EL (cell line): ENCODE measurements around the gene CAMK2A.
"Not testable (repeated sequence)": the region's sequence is repeated elsewhere in the genome, so short reads cannot be mapped to it uniquely, and the experiment has no call there.

Experiments
- DNase-seq: peaks from one replicate; pipeline ENCODE4 v3.0.0-alpha.2; 2016

CAMK2A gene

GRCh38 chr5:150234576-150235499 is 54.7 kb downstream of the CAMK2A start:
- DNase-seq = no peak

DNA sequence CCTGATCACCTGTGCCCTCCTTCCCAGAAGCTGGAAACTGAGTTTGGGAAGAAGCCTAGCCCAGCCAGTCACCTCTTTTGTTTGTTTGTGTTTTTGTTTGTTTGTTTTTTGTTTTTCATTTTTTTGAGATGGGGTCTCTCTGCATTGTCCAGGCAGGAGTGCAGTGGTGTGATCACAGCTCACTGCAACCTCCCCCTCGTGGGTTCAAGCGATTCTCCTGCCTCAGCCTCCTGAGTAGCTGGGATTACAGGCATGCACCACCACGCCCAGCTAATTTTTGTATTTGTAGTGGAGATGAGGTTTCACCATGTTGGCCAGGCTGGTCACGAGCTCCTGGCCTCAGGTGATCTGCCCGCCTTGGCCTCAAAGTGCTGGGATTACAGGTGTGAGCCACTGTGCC is 55.9 kb downstream of the CAMK2A start:
- DNase-seq = not testable (repeated sequence)

- no peak for DNase-seq
Measured at GRCh38 chr5:150230842-150231241, 58.7 kb downstream of the CAMK2A start.

DNA sequence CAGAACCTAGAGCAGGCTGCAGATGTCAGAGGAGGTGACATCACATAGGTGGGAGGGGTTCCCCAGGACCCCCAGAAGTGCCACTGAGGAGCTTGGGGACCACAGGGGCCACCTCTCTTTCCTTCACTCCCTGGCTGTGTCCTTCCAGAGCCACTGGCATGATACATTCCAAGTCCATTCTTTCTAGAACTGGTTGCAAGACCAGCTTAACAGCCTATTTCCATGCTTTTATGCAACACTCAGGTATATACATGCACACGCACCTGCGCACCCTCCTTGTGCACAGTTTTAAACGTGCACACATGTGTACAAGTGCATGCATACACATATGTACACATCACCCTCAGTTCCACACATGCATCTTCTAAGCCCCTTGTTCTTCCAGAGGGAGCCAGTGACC is 60.0 kb downstream of the CAMK2A start:
- no peak for DNase-seq

GRCh38 chr5:150227606-150228273 is 61.8 kb downstream of the CAMK2A start:
- peak; percentile 82 for DNase-seq

- no peak for DNase-seq
Measured at GRCh38 chr5:150227036-150227435, 62.5 kb downstream of the CAMK2A start.

GRCh38 chr5:150224483-150225027 is 65.0 kb downstream of the CAMK2A start:
- peak; percentile 37 for DNase-seq

DNA sequence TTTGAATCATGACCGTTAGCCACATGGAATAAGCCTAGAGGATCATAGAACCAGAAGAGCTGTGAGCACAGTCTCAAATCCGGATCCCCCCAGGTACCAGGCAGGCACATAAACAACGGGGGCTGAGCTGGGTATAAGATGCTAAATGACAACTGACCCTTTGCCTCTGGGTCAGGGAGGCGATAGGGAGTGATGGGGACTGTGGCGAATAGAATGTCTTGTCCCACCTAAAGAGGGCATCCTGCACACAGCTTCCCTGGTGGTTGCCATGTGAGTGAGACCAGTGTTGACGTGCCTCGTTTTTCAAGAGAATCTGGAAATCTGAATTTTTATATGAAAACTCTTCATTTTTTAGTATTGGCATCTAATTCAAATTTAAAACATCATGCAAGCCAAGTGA is 66.1 kb downstream of the CAMK2A start:
- no peak for DNase-seq

DNA sequence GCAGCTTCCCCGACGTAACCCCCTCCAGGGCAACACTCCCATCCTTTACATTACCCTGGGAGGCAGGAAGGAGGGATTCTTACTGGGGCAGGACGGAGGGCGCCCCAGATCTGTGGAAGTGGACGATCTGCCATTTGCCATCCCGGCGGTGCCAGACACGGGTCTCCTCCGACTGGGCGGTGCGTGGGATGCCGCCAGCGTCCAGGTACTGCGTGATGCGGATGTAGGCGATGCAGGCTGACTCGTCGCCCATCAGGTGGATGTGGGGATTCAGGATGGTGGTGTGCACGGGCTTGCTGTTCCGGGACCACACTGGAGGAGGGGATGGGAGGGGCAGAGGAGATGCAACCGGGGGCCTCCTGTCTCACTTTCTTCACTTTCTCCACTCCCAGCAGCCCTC is 66.7 kb downstream of the CAMK2A start:
- DNase-seq = no peak

DNA sequence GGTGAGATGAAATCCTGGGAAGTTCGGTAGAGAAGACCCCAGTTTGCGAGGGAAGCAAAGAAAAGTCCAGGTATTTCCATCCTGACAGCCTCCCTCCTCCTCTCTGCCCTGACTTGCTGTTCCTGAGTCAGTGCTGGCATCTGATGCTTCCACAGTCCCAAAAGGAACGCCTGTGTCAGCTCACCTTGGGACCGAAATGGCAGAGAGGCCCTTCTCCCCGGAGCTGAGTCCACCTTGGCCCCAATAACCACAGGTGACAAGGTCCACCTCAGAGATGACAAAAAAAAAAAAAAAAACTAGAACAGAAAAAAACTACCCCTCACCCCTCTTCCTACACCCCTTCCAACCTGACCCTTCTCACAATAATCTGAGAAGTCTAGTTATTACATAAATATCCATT is 68.1 kb downstream of the CAMK2A start:
- no peak for DNase-seq

DNA sequence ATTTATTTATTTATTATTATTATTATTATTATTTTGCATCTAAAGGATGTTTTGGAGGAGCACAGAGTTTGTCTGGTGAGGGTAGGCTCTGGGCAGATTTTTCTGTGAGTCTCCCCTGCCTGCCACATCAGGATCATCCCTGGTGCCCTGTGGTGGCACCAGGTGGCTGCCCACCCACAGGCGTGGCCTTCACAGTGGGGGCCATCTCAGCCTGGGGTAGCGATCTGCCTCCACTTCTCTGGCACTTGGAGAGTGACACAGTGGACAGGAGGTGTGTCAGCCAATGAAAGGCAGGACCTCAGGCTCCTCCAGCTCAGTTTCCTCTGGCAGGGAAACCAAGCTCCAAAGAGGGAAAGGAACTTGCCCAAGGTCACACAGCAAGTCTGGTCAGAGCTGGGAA is 69.7 kb downstream of the CAMK2A start:
- no peak for DNase-seq

DNA sequence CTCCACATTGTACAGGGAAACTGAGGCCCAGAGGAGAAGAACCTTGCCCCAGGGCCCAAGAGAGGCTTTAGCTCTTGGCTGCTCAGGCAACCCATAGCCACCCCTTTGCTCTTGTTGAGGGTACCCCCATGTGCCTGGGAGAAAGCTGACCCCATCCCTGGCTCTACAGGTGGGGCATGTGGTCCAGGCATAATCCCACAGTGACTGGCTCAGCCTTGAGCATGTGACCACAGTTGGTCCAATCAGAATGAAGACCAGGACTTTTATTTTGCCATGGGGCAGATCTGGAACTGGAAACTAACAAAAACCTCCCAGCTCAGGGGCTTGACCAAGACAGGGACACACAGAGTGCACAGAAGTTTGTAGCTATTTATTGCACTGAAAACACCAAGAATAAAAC is 70.4 kb downstream of the CAMK2A start:
- DNase-seq = no peak

DNA sequence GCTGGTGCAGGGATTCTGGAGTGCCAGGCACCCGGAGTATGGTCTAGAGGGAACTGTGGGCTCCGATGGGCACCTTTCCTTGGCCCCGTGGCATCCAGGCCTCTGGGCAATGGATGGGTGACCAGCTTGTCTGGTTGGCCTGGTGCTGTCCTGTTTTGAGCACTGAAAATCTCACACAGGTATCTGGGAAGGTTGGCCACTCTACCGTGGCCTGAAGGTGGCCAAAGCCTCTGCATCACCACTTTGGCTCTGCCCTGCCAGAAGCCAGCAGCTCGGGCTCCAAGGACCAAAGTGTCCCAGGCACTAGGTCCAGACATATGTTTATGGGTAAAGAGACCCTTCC is 70.9 kb downstream of the CAMK2A start:
- no peak for DNase-seq

DNA sequence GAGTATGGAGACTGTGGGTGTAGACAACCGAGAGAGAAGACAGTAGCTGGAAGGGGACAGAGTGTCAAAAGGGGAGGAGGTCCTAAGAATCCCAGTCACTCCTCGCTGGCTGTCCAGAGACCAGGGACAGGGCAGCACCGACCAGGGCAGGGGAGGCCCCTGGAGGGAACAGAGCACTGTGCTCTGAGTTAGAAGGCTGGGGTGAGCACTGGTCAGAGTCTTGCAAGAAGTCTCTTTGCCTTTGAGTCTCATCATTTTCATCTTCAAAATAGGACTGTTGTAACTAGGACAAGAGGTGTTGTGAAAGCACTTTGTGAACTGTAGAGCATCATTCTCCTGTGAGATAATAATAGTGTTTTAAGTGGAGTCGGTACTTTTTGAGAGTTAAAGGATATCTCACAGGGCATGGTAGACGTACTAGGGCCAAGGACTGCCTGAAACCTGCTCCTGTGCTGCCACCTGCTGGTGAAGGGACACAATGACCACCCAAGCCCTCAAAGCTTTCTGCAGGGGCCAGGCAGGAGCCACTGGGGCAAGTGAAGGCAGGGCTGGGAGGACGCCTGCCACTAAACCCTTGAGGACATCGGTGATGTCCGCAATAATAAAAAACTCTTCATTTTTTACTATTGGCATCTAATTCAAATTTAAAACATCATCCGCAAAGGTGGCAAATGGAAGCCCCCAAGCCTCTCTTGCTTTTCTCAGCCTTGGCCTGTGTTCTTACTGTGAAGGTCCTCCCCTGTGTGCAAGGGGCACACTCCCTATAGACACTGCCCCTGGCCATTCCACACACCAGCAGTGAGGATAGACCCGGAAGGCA is 71.5 kb downstream of the CAMK2A start:
- DNase-seq = peak; percentile 83

DNA sequence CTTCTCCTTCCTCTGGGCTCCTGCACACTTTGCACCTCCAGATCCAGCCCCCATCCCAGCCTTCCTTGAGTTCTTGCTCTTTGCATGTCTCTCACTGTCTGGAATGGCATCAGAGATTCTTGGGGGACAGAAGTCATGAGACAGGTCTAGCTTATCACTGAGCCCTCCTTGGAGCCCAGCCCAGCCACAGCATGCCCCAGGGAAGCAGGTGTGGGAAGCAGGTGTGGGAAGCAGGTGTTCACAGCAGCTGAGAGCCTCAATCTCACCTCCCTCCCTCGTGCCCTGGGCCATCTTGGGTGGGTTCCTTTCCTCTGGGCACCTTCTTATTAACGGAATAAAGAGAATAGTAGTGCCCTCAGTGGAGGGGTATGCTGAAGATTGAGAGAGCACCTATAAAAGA is 72.5 kb downstream of the CAMK2A start:
- DNase-seq = no peak

- no peak for DNase-seq
Measured at GRCh38 chr5:150215979-150216944, 73.3 kb downstream of the CAMK2A start.

DNA sequence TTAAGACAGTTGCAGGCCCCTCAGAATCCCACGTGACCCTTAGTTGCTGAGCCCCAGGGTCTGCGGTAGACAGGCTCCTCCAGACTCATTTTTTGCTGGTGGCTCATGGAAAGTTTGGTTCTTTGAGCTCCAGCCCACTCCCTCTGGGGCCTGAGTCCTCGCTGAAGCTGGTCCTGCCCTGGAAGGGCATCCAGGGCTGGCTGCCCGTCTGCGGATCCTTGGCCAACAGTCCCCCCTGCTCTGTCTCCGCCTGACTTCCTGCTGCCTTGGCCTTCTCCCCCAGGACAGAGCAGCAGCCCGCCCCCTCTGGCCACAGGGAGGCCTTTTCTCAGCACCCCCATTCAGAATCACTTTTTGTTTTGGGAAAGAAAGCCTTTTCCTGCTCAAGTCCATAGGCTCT is 75.3 kb downstream of the CAMK2A start:
- DNase-seq = peak; percentile 25

- DNase-seq = peak; percentile 53
Measured at GRCh38 chr5:150213530-150213929, 76.0 kb downstream of the CAMK2A start.

GRCh38 chr5:150211156-150212030 is 78.2 kb downstream of the CAMK2A start:
- no peak for DNase-seq

GRCh38 chr5:150210644-150211043 is 78.9 kb downstream of the CAMK2A start:
- no peak for DNase-seq

- DNase-seq = no peak
Measured at GRCh38 chr5:150209099-150209635, 80.4 kb downstream of the CAMK2A start.
